ENCODE measurements around the gene ACSS3. TPM values are rescaled to one million over a fixed set of nuclear protein-coding genes. Genes with fewer than 3 reads are reported as not detected.

ACSS3 gene
- total and polyA plus RNA-seq, 4 donors = 18.2 to 94.3 (median 32.5) TPM

DNA sequence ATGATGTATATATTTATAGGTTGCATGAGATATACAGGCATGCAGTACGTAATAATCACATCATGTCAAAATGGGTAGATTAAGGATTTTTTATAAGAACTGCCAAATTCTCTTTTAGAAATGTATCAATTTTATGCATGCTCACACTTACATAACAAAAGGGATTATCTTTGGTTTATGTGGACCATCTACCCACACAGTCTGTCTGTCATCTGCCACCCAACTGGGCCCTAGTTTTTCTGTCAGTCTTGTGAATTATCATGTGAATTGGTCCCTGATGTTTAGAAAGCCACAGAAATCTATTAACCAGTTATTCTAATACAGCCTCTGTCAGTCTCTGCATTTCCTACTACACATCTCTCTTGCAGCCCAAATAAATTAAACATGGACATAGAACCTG is 133.4 kb downstream of the ACSS3 start (continued):
- TF ChIP-seq, protein P1, sequence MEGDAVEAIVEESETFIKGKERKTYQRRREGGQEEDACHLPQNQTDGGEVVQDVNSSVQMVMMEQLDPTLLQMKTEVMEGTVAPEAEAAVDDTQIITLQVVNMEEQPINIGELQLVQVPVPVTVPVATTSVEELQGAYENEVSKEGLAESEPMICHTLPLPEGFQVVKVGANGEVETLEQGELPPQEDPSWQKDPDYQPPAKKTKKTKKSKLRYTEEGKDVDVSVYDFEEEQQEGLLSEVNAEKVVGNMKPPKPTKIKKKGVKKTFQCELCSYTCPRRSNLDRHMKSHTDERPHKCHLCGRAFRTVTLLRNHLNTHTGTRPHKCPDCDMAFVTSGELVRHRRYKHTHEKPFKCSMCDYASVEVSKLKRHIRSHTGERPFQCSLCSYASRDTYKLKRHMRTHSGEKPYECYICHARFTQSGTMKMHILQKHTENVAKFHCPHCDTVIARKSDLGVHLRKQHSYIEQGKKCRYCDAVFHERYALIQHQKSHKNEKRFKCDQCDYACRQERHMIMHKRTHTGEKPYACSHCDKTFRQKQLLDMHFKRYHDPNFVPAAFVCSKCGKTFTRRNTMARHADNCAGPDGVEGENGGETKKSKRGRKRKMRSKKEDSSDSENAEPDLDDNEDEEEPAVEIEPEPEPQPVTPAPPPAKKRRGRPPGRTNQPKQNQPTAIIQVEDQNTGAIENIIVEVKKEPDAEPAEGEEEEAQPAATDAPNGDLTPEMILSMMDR (IDR thresholded peaks at IDR 0.05; ENCODE audit: low read depth, low read length, missing input control) = no peak
- no peak for TF ChIP-seq RAD21 (IDR thresholded peaks at IDR 0.05)

GRCh38 chr12:81212996-81213696 is 135.3 kb downstream of the ACSS3 start:
- 81% methylated on average over 4 of the region's 4 CpGs for WGBS
- DNase-seq (ENCODE audit: low spot score) = no peak
- no peaks in the 10 kb centered on the region for H3K27me3 ChIP-seq (ENCODE audit: control insufficient read depth in 4 of 4, insufficient read depth in 4 of 4, low read length in 3 of 4)
- peaks cover 0 to 2% (median 1%) of the 10 kb centered on the region in 4 donors for H3K36me3 ChIP-seq (ENCODE audit: control insufficient read depth in 4 of 4, insufficient read depth in 3 of 4, low read depth in 1 of 4, low read length in 3 of 4)
- H3K9me3 ChIP-seq (ENCODE audit: control insufficient read depth in 4 of 4, low read length in 3 of 4) = no peaks in the 10 kb centered on the region
- TF ChIP-seq JUND (IDR thresholded peaks at IDR 0.05) = no peak
- TF ChIP-seq RAD21 (IDR thresholded peaks at IDR 0.05) = no peak
- TF ChIP-seq YY1 (IDR thresholded peaks at IDR 0.05) = no peak
- no peak overlapping the region for H3K27ac ChIP-seq (ENCODE audit: low read depth in 1 of 2, low read length in 2 of 2)
- H3K4me3 ChIP-seq (ENCODE audit: low read depth in 1 of 3, low read length in 3 of 3) = no peak overlapping the region
- peaks cover 0 to 4% (median 0%) of the 10 kb centered on the region in 4 donors for H3K4me1 ChIP-seq (ENCODE audit: control insufficient read depth in 4 of 4, insufficient read depth in 4 of 4, low read length in 3 of 4)
- no peak overlapping the region for H3K9ac ChIP-seq (ENCODE audit: low read depth in 1 of 2, low read length in 2 of 2)

DNA sequence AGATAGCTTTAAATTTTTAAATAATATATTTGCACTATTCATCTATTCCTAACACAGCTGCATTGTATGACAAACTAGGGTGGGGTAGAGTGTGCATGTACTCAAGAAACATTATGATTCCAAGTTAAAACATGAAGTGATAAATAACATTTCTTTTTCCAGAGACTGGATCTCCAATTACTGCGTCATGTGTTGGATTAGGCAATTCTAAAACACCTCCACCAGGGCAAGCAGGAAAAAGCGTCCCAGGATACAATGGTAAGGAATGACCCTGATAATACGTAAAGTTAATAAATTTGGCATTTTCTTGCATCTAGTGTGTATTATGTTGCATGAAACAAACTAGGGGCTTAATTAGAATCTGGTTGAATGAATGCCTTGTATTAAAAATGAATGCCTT is 138.9 kb downstream of the ACSS3 start:
- 82% methylated on average over 3 of the region's 3 CpGs for WGBS

DNA sequence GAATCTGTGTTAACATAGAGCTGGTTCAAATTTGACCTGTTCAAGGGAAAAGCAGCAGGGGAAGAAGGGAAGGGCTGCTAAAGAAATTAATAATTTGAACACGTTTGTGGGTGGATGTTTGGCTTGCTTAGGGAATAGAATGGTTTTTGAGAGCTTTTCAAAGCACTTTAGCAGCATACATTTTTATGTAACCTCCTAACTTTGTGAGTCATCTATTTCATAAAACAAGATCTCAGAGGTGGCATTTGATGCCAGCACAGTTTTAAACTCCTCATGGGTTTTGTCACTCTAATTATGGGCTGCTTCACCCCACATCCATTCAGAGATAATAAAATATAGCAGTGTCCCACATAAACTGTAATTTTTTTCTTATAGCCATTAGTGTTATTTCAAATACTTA is 143.8 kb downstream of the ACSS3 start:
- WGBS = 68% methylated on average over 1 of the region's 1 CpG
- no peak overlapping the region for H3K4me3 ChIP-seq (ENCODE audit: low read depth in 1 of 3, low read length in 3 of 3)
- TF ChIP-seq SP1 (IDR thresholded peaks at IDR 0.05) = no peak
- H3K9me3 ChIP-seq (ENCODE audit: control insufficient read depth in 4 of 4, low read length in 3 of 4) = no peaks in the 10 kb centered on the region
- peaks cover 0 to 5% (median under 1%) of the 10 kb centered on the region in 4 donors for H3K36me3 ChIP-seq (ENCODE audit: control insufficient read depth in 4 of 4, insufficient read depth in 3 of 4, low read depth in 1 of 4, low read length in 3 of 4)
- H3K9ac ChIP-seq (ENCODE audit: low read depth in 1 of 2, low read length in 2 of 2) = no peak overlapping the region
- H3K4me1 ChIP-seq (ENCODE audit: control insufficient read depth in 4 of 4, insufficient read depth in 4 of 4, low read length in 3 of 4) = no peaks in the 10 kb centered on the region
- no peak overlapping the region for H3K27ac ChIP-seq (ENCODE audit: low read depth in 1 of 2, low read length in 2 of 2)
- no peak for DNase-seq (ENCODE audit: low spot score)
- no peaks in the 10 kb centered on the region for H3K27me3 ChIP-seq (ENCODE audit: control insufficient read depth in 4 of 4, insufficient read depth in 4 of 4, low read length in 3 of 4)

More for the DNA sequence above, 138.9 kb downstream of the ACSS3 start:
- Histone ChIP-seq H3K4me3 (ENCODE audit: low read depth in 1 of 3, low read length in 3 of 3) (no peak overlapping the region), H3K36me3 (ENCODE audit: control insufficient read depth in 4 of 4, insufficient read depth in 3 of 4, low read depth in 1 of 4, low read length in 3 of 4) (peaks cover 0 to 2% (median 1%) of the 10 kb centered on the region in 4 donors), H3K27ac (ENCODE audit: low read depth in 1 of 2, low read length in 2 of 2) (no peak overlapping the region), H3K9me3 (ENCODE audit: control insufficient read depth in 4 of 4, low read length in 3 of 4) (no peaks in the 10 kb centered on the region), H3K27me3 (ENCODE audit: control insufficient read depth in 4 of 4, insufficient read depth in 4 of 4, low read length in 3 of 4) (no peaks in the 10 kb centered on the region), H3K4me1 (ENCODE audit: control insufficient read depth in 4 of 4, insufficient read depth in 4 of 4, low read length in 3 of 4) (no peaks in the 10 kb centered on the region), H3K9ac (ENCODE audit: low read depth in 1 of 2, low read length in 2 of 2) (no peak overlapping the region)
- TF ChIP-seq SP1 (IDR thresholded peaks at IDR 0.05) (no peak), HNF4A (conservative IDR thresholded peaks at IDR 0.05) (no peak)
- DNase-seq (ENCODE audit: low spot score) = no peak

- no peak for DNase-seq (ENCODE audit: low spot score)
- WGBS = 77% methylated on average over 5 of the region's 5 CpGs
- Histone ChIP-seq H3K9ac (ENCODE audit: low read depth in 1 of 2, low read length in 2 of 2) (no peak overlapping the region), H3K9me3 (ENCODE audit: control insufficient read depth in 4 of 4, low read length in 3 of 4) (no peaks in the 10 kb centered on the region), H3K36me3 (ENCODE audit: control insufficient read depth in 4 of 4, insufficient read depth in 3 of 4, low read depth in 1 of 4, low read length in 3 of 4) (peaks cover 0 to 5% (median under 1%) of the 10 kb centered on the region in 4 donors), H3K27ac (ENCODE audit: low read depth in 1 of 2, low read length in 2 of 2) (no peak overlapping the region), H3K4me3 (ENCODE audit: low read depth in 1 of 3, low read length in 3 of 3) (no peak overlapping the region), H3K27me3 (ENCODE audit: control insufficient read depth in 4 of 4, insufficient read depth in 4 of 4, low read length in 3 of 4) (no peaks in the 10 kb centered on the region), H3K4me1 (ENCODE audit: control insufficient read depth in 4 of 4, insufficient read depth in 4 of 4, low read length in 3 of 4) (no peaks in the 10 kb centered on the region)
- no peak for TF ChIP-seq JUND (IDR thresholded peaks at IDR 0.05)
- no peak for TF ChIP-seq HNF4G (IDR thresholded peaks at IDR 0.05)
- no peak for TF ChIP-seq ATF3 (IDR thresholded peaks at IDR 0.05)
- no peak for TF ChIP-seq HNF4A (conservative IDR thresholded peaks at IDR 0.05)
- no peak for TF ChIP-seq NR2F2 (IDR thresholded peaks at IDR 0.05)
- TF ChIP-seq TAF1 (conservative IDR thresholded peaks at IDR 0.05) = no peak
- TF ChIP-seq ZBTB33 (IDR thresholded peaks at IDR 0.05) = no peak
- no peak for TF ChIP-seq RXRA (IDR thresholded peaks at IDR 0.05)
Observed at GRCh38 chr12:81222846-81223592, 145.1 kb downstream of the ACSS3 start.

Measured in liver (tissue), 9 donors.